Activated naive CD4-positive, alpha-beta T cell treated with anti-CD3 and anti-CD28 coated beads, Interleukin-2, amount 50 U/mL, for 16 hours (primary cell): ENCODE data around the gene RSAD1.
"Not testable (repeated sequence)": the region's sequence is repeated elsewhere in the genome, so short reads cannot be mapped to it uniquely, and the experiment has no call there.

Experiments
- DNase-seq: peaks from one replicate; pipeline ENCODE4 v3.0.0-alpha.2; 2020

RSAD1 gene

GRCh38 chr17:50458701-50459676 is 19.7 kb upstream of the RSAD1 start:
- no peak for DNase-seq

DNA sequence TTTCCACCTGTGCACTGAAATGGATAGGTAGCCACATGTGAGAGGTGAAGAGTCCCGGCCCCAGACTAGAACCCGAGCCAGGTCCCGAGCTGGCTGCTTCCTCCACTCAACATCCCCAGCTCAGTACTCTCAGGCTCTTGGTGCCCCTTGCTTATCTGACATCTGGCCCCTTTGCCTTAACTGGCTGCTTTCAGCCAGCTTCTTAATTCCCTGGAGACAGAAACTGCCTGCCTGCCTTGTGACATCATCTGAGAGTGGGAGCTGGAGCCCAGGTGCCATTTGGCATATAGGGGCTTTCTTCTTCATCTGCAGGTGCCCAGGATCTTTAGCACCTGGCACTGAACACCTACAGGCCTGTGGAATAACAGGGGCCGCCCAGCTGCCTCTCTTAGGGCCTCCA is 18.9 kb upstream of the RSAD1 start:
- DNase-seq = no peak

DNA sequence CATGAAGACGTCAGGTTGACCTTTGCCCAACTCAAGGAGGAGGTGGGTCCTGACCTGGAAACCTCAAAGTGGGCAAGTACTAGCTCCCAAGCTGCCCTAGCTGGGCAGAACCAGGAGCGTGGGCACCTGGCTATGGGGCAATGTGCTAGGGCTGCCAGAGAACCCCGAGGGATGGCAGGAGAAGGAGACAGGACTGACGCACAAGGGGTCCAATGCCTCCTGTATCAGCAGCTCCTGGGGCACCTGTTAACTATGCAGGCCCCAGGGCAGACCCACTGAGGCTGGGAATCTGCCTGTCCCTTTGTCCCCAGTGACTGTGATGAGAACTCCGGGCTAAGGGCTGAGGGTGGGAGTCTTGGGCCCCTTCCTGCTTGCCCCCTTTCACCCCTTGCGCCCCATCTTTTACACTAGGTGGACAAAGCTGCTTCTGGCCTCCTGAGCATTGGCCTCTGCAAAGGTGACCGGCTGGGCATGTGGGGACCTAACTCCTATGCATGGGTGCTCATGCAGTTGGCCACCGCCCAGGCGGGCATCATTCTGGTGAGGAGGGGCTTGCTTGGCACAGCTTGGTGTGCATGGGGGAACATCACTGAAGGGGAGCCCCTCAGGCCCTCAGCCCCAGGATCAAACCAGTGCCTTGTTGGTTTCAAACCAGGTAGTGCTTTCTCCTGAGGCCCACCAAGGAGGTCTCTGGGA is 17.7 kb upstream of the RSAD1 start:
- DNase-seq = no peak

DNA sequence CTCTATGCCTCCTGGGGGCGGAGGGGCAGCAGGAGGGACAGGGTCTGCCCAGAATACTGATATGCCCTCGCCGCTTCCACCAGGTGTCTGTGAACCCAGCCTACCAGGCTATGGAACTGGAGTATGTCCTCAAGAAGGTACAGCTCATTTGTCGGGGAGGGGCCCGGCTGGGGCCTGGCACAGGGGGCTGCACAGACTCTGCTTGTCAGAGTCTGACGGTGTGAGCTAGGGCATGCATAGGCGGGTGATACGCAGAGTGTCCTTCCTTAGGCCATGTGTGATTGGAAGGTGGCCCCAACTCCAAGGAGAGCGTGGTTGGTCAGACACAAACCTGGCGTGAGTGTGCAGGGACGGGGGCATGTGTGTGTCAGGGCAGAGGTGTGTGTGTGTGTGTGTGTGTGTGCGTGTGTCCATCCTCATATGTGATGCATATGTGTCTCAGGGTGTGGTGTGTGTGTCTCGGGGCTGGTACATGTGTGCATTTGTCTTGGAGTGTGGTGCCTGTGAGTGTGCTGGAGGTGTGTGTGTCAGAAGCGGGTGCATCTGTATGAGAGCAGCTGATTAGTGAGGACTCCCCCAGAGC is 17.0 kb upstream of the RSAD1 start:
- no peak for DNase-seq

DNA sequence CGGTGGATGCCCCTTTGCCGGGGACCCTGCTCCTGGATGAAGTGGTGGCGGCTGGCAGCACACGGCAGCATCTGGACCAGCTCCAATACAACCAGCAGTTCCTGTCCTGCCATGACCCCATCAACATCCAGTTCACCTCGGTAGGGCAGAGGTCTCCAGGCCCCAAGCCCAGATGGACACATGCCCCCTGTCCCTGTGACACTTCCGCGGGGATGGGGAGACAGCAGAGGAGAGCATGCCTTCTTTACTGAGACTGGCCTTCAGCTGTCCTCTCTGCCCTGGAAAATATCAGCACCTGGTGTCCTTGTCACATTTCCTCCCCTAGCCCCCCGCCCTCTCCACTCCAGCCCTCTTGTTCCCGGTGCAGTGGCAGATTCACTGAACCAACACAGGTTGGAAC is 16.2 kb upstream of the RSAD1 start:
- DNase-seq = no peak

DNA sequence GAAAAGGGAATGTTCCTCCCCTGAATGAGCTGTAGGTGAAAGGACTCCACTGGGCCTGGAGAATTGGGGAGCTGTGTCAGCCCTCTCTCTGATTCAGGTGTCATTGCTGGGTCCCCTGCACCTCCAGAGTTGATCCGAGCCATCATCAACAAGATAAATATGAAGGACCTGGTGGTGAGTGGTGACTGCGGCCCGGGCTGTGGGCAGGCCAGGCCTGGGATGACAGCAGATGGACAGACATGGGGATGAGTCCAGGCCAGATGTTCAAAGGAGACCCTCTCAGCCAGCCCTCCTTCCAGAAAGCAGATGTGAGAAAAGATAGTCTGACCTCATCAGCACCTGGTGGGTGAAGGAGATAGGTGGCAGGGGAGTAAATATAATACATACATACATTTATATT is 14.5 kb upstream of the RSAD1 start:
- DNase-seq = no peak

- no peak for DNase-seq
Measured at GRCh38 chr17:50464736-50465135, 13.9 kb upstream of the RSAD1 start.

GRCh38 chr17:50465171-50465570 is 13.5 kb upstream of the RSAD1 start:
- no peak for DNase-seq

DNA sequence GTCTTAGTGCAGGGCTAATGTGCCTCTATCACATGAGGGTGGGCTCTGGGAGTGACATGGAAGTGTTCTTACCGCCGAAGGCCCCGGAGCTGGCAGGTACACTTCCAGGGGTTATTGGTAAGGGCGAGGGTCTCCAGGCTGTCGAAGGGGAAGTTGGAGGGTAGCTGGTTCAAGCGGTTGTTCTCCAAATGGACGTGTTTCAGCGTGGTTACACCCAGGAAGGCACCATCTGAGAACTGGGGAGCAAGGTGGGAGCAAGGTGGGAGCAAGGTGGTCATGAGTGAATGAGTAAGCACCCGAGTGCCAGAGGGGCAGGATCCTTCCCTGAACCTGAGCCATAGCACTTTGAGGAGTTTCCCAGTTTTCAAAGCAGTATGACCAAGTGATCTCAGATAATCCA is 13.0 kb upstream of the RSAD1 start:
- no peak for DNase-seq

- DNase-seq = no peak
Measured at GRCh38 chr17:50466371-50467113, 12.1 kb upstream of the RSAD1 start.

GRCh38 chr17:50467114-50467854 is 11.4 kb upstream of the RSAD1 start:
- DNase-seq = no peak

DNA sequence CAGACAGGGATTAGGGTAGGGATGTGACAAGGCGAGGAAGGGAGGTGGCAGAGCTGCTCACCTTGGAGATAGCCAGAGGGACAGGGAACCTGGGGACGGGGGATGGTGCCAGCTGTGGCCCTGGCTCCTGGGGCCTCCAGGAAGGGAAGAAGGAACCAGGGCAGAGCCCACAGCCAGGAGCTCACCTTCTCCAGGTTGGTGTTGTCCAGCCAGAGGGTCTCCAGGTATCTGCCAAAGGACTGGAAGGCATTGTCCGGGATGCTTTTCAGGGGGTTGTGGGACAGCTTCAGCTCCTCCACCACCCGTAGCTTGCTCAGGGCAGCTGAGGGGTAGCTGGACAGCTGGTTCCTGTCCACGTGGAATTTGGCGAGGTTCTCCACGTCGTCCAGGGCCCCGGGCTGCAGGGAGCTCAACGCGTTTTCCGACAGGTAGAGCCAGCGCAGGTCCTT is 10.8 kb upstream of the RSAD1 start:
- no peak for DNase-seq

- DNase-seq = no peak
Measured at GRCh38 chr17:50468304-50469207, 10.1 kb upstream of the RSAD1 start, which contains the start of gene CHAD. Gene CHAD (minus strand): TSS chr17:50468880. CDS start chr17:50468813, 67 bp downstream.

DNA sequence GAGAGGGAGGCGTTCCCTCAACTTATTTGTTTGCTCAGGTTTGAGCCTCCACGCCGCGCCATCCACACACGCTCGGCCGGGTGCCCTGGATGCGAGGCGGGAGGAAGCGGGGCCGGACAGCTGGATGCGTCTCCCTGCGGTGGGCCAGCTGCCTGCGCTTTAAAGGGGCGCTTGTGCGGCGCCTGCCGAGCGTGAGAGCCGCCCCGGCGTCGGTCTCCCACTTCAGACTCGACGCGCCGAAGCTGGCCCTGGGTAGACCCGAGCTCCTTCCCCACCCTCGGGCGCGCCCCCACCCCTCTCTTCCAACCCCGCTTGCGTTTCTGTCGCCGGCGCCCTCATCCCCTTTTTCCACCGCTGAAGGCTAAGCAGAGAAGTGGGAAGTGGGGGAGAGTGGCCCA is 9.5 kb upstream of the RSAD1 start:
- DNase-seq = no peak

GRCh38 chr17:50469671-50470305 is 8.9 kb upstream of the RSAD1 start:
- no peak for DNase-seq

DNA sequence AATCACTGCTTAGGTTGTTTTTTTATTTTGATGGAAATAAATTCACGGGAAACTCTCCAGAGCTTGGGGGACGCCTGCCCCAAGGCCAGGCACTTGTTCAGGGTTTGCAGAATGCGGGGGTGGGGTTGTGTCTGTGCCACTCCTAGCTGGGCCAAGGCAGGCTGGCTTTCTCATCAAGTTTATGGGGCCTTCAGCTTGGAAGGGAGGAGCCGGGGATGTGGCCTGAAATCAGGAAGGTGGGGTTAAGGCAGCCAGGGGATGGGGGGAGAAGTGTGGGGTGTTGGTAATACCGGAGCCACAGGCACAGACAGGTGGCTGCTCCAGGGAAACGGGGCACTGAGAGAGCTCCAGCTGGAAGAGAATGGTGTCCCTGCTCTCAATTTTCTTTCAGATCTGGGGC is 8.2 kb upstream of the RSAD1 start:
- DNase-seq = no peak

- DNase-seq = no peak
Measured at GRCh38 chr17:50471009-50471905, 7.4 kb upstream of the RSAD1 start.

GRCh38 chr17:50472286-50472685 is 6.4 kb upstream of the RSAD1 start:
- no peak for DNase-seq

DNA sequence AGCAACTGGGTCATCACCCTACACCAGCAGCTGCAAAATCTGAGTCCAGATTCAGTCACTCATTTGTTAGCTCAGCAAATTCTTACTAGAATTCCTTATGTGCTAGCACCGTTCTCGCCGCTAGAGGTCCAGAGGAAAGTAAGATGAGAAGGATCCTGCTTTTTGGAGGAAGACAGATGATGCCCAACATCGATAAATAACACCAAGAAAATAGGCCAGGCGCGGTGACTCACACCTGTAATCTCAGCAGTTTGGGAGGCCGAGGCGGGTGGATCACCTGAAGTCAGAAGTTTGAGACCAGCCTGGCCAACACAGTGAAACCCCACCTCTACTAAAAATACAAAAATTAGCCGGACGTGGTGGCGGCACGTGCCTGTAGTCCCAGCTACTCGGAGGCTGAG is 5.9 kb upstream of the RSAD1 start:
- not testable (repeated sequence) for DNase-seq
